HG02798 (cell line): Measurements from ENCODE around the gene SEZ6.
"Not testable (repeated sequence)": the region's sequence is repeated elsewhere in the genome, so short reads cannot be mapped to it uniquely, and the experiment has no call there.

Source experiments
- ATAC-seq: cut with Tn5 transposase; IDR thresholded peaks from one replicate; pipeline ENCODE4 v1.9.1; 2021; ENCODE audit warnings: mild to moderate bottlenecking; ENCODE audit not compliant: unreplicated experiment, poor library complexity

Gene SEZ6

GRCh38 chr17:28944862-28945741 lies 60.7 kb downstream of the SEZ6 start:
- ATAC-seq: no peak

- ATAC-seq: no peak
These were observed 61.5 kb downstream of the SEZ6 start for GRCh38 chr17:28944343-28944742.

GRCh38 chr17:28942925-28943324 lies 62.9 kb downstream of the SEZ6 start:
- no peak for ATAC-seq

GRCh38 chr17:28941251-28941650 lies 64.6 kb downstream of the SEZ6 start:
- ATAC-seq: no peak

GRCh38 chr17:28940675-28941074 lies 65.2 kb downstream of the SEZ6 start:
- ATAC-seq: no peak

GRCh38 chr17:28940142-28940541 lies 65.7 kb downstream of the SEZ6 start:
- ATAC-seq: no peak

GRCh38 chr17:28938552-28938951 lies 67.3 kb downstream of the SEZ6 start:
- ATAC-seq: no peak

GRCh38 chr17:28937044-28937729 lies 68.6 kb downstream of the SEZ6 start:
- no peak for ATAC-seq

- no peak for ATAC-seq
These were observed 69.9 kb downstream of the SEZ6 start for GRCh38 chr17:28935744-28936460.

GRCh38 chr17:28934508-28934907 lies 71.3 kb downstream of the SEZ6 start:
- not testable (repeated sequence) for ATAC-seq

GRCh38 chr17:28929787-28930186 lies 76.0 kb downstream of the SEZ6 start:
- ATAC-seq: no peak

- ATAC-seq: no peak
These were observed 77.8 kb downstream of the SEZ6 start for GRCh38 chr17:28928061-28928460.

- ATAC-seq: no peak
These were observed 79.0 kb downstream of the SEZ6 start for GRCh38 chr17:28926786-28927185.

GRCh38 chr17:28926366-28926765 lies 79.5 kb downstream of the SEZ6 start:
- no peak for ATAC-seq

- ATAC-seq: no peak
These were observed 79.9 kb downstream of the SEZ6 start for GRCh38 chr17:28925912-28926365.

- no peak for ATAC-seq
These were observed 85.6 kb downstream of the SEZ6 start for GRCh38 chr17:28920201-28920600.

GRCh38 chr17:28918295-28918694 lies 87.5 kb downstream of the SEZ6 start:
- no peak for ATAC-seq

GRCh38 chr17:28917465-28917864 lies 88.4 kb downstream of the SEZ6 start:
- ATAC-seq: no peak

- ATAC-seq: no peak
These were observed 88.8 kb downstream of the SEZ6 start for GRCh38 chr17:28917029-28917428.

- no peak for ATAC-seq
These were observed 89.4 kb downstream of the SEZ6 start for GRCh38 chr17:28916302-28916934.
